Measurements from ENCODE around the gene HECTD1.

Gene HECTD1

GRCh38 chr14:31180299-31181051, 27.1 kb downstream of the HECTD1 start:
- no peak for TF ChIP-seq ZNF521 (tag by site-specific recombination; IDR thresholded peaks at IDR 0.05)
- ChIA-PET POLR2A (interaction anchor here (1.6 kb wide), 1 partner anchor 27 kb away, joined by 5 read pairs; the partner anchor contains the start of gene HECTD1), CTCF (no interaction called here)
- Histone ChIP-seq H3K4me3 (ENCODE audit: low read depth, low read length) (no peak overlapping the region), H3K36me3 (ENCODE audit: control insufficient read depth in 2 of 2, insufficient read depth in 1 of 2, low read length in 2 of 2) (peaks cover 32 to 38% of the 10 kb centered on the region in 2 experiments), H3K9me3 (ENCODE audit: control insufficient read depth, insufficient read depth, low read depth, low read length) (no peaks in the 10 kb centered on the region), H3K27ac (ENCODE audit: extremely low read depth, low read depth, low read length) (no peak overlapping the region), H3K4me1 (ENCODE audit: control insufficient read depth, insufficient read depth, low read length) (no peaks in the 10 kb centered on the region)

- Histone ChIP-seq H3K36me3 (ENCODE audit: control insufficient read depth in 2 of 2, insufficient read depth in 1 of 2, low read length in 2 of 2) (peaks cover 66 to 77% of the 10 kb centered on the region in 2 experiments), H3K27ac (ENCODE audit: extremely low read depth, low read depth, low read length) (no peak overlapping the region), H3K4me1 (ENCODE audit: control insufficient read depth, insufficient read depth, low read length) (no peaks in the 10 kb centered on the region), H3K9me3 (ENCODE audit: control insufficient read depth, insufficient read depth, low read depth, low read length) (no peaks in the 10 kb centered on the region), H3K4me3 (ENCODE audit: low read depth, low read length) (no peak overlapping the region)
- ChIA-PET CTCF (interaction anchor here (0.6 kb wide), 1 partner anchor 57 kb away, joined by 3 read pairs; no protein-coding TSS in a partner anchor), POLR2A (interaction anchor here (0.7 kb wide), 1 partner anchor 14 kb away, joined by 3 read pairs; no protein-coding TSS in a partner anchor)
- no peak for TF ChIP-seq ZNF704 (tag by site-specific recombination; IDR thresholded peaks at IDR 0.05)
- TF ChIP-seq ZNF692 (tag by site-specific recombination; IDR thresholded peaks at IDR 0.05), result no peak
- TF ChIP-seq ZNF169 (tag by site-specific recombination; IDR thresholded peaks at IDR 0.05), result no peak
- TF ChIP-seq, protein P1, sequence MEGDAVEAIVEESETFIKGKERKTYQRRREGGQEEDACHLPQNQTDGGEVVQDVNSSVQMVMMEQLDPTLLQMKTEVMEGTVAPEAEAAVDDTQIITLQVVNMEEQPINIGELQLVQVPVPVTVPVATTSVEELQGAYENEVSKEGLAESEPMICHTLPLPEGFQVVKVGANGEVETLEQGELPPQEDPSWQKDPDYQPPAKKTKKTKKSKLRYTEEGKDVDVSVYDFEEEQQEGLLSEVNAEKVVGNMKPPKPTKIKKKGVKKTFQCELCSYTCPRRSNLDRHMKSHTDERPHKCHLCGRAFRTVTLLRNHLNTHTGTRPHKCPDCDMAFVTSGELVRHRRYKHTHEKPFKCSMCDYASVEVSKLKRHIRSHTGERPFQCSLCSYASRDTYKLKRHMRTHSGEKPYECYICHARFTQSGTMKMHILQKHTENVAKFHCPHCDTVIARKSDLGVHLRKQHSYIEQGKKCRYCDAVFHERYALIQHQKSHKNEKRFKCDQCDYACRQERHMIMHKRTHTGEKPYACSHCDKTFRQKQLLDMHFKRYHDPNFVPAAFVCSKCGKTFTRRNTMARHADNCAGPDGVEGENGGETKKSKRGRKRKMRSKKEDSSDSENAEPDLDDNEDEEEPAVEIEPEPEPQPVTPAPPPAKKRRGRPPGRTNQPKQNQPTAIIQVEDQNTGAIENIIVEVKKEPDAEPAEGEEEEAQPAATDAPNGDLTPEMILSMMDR (tag by site-specific recombination; IDR thresholded peaks at IDR 0.05), result no peak
- no peak for TF ChIP-seq ZNF24 (tag by site-specific recombination; IDR thresholded peaks at IDR 0.05)
- TF ChIP-seq ZNF174 (tag by site-specific recombination; IDR thresholded peaks at IDR 0.05), result no peak
- no peak for TF ChIP-seq ZNF302 (tag by site-specific recombination; IDR thresholded peaks at IDR 0.05; ENCODE audit: low read depth)
- TF ChIP-seq SALL2 (tag by site-specific recombination; IDR thresholded peaks at IDR 0.05; ENCODE audit: borderline replicate concordance), result no peak
- TF ChIP-seq ZNF544 (tag by site-specific recombination; IDR thresholded peaks at IDR 0.05), result no peak
Observed at GRCh38 chr14:31174433-31174832, 33.2 kb downstream of the HECTD1 start.

DNA sequence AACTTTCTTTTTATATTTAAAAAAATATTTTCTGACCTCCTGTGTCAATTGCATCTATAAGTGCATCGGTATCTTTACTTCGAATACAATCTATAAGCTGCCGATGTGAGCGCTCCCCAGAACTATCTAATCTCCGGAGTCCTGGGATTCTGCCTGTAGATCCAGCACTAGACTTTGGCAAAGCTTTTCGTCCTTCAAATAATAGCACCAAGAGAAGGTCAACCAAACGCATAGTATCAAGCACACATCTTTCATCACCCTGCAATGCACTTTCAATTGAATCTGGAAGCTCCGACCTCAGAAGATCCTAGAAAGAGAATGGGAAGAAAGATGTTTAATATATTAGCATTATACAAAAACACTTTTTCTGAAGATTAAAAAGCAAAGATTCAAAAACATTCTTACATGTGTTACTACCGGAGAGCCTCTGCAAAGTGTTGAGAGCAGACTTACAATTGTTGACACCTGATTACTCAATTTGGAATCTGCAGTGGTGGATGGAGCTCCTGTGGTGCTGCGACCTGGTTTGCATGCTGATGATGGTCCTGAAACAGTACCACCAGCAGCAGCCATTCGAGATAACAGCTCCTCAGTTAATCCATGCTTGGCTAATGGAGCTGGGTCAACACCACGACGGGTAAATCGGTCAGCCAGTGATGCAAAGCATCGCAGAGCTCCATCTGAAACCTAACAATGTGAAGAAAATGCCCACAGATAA, 34.3 kb downstream of the HECTD1 start:
- no peak overlapping the region for H3K27ac ChIP-seq (ENCODE audit: extremely low read depth, low read depth, low read length)
- no peaks in the 10 kb centered on the region for H3K9me3 ChIP-seq (ENCODE audit: control insufficient read depth, insufficient read depth, low read depth, low read length)
- H3K36me3 ChIP-seq (ENCODE audit: control insufficient read depth in 2 of 2, insufficient read depth in 1 of 2, low read length in 2 of 2), result peaks cover 71 to 82% of the 10 kb centered on the region in 2 experiments
- POLR2A ChIA-PET, result no interaction called here
- no peaks in the 10 kb centered on the region for H3K4me1 ChIP-seq (ENCODE audit: control insufficient read depth, insufficient read depth, low read length)
- CTCF ChIA-PET, result no interaction called here
- H3K4me3 ChIP-seq (ENCODE audit: low read depth, low read length), result no peak overlapping the region
- no peak for TF ChIP-seq ZNF558 (tag by site-specific recombination; IDR thresholded peaks at IDR 0.05)
- no peak for TF ChIP-seq ZNF24 (tag by site-specific recombination; IDR thresholded peaks at IDR 0.05)
- TF ChIP-seq, protein P2, sequence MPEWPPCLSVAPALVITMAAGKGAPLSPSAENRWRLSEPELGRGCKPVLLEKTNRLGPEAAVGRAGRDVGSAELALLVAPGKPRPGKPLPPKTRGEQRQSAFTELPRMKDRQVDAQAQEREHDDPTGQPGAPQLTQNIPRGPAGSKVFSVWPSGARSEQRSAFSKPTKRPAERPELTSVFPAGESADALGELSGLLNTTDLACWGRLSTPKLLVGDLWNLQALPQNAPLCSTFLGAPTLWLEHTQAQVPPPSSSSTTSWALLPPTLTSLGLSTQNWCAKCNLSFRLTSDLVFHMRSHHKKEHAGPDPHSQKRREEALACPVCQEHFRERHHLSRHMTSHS (tag by site-specific recombination; IDR thresholded peaks at IDR 0.05), result no peak
- TF ChIP-seq ZNF350 (tag by site-specific recombination; IDR thresholded peaks at IDR 0.05), result no peak
- no peak for TF ChIP-seq ZNF223 (tag by site-specific recombination; IDR thresholded peaks at IDR 0.05)
- TF ChIP-seq, protein P3, sequence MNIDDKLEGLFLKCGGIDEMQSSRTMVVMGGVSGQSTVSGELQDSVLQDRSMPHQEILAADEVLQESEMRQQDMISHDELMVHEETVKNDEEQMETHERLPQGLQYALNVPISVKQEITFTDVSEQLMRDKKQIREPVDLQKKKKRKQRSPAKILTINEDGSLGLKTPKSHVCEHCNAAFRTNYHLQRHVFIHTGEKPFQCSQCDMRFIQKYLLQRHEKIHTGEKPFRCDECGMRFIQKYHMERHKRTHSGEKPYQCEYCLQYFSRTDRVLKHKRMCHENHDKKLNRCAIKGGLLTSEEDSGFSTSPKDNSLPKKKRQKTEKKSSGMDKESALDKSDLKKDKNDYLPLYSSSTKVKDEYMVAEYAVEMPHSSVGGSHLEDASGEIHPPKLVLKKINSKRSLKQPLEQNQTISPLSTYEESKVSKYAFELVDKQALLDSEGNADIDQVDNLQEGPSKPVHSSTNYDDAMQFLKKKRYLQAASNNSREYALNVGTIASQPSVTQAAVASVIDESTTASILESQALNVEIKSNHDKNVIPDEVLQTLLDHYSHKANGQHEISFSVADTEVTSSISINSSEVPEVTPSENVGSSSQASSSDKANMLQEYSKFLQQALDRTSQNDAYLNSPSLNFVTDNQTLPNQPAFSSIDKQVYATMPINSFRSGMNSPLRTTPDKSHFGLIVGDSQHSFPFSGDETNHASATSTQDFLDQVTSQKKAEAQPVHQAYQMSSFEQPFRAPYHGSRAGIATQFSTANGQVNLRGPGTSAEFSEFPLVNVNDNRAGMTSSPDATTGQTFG (tag by site-specific recombination; IDR thresholded peaks at IDR 0.05; ENCODE audit: borderline replicate concordance), result no peak
- TF ChIP-seq KLF8 (tag by site-specific recombination; IDR thresholded peaks at IDR 0.05), result no peak
- TF ChIP-seq ZNF561 (tag by site-specific recombination; IDR thresholded peaks at IDR 0.05; ENCODE audit: borderline replicate concordance), result no peak
- no peak for TF ChIP-seq ZNF138 (tag by site-specific recombination; IDR thresholded peaks at IDR 0.05; ENCODE audit: borderline replicate concordance)
- no peak for TF ChIP-seq ZNF549 (tag by site-specific recombination; IDR thresholded peaks at IDR 0.05)
- TF ChIP-seq ZBTB1 (tag by site-specific recombination; IDR thresholded peaks at IDR 0.05), result no peak
